Activated CD8-positive, alpha-beta memory T cell treated with anti-CD3 and anti-CD28 coated beads, Interleukin-2, amount 50 U/mL, for 24 hours (primary cell): ENCODE results near the gene MAP1S.

Experiments used
- DNase-seq: peaks from one replicate; pipeline ENCODE4 v3.0.0-alpha.2; 2020; ENCODE audit errors: extremely low read depth

The MAP1S gene

DNA sequence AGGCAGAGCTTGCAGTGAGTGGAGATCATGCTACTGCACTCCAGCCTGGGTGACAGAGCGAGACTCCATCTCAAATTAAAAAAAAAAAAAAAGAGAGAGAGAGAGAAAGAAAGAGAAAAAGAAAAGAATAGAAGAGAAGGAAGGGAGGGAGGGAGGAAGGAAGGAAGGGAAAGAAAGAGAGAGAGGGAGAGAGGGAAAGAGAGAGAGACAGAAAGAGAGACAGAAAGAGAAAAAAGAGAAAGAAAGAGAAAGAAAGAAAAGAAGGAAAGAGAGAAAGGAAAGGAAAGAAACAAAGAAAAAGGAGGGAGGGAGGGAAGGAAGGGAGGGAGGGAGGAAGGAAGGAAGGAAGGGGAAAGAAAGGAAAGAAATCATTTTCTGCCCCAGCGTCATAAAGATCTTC, 24.1 kb upstream of the MAP1S start:
- no peak for DNase-seq

DNA sequence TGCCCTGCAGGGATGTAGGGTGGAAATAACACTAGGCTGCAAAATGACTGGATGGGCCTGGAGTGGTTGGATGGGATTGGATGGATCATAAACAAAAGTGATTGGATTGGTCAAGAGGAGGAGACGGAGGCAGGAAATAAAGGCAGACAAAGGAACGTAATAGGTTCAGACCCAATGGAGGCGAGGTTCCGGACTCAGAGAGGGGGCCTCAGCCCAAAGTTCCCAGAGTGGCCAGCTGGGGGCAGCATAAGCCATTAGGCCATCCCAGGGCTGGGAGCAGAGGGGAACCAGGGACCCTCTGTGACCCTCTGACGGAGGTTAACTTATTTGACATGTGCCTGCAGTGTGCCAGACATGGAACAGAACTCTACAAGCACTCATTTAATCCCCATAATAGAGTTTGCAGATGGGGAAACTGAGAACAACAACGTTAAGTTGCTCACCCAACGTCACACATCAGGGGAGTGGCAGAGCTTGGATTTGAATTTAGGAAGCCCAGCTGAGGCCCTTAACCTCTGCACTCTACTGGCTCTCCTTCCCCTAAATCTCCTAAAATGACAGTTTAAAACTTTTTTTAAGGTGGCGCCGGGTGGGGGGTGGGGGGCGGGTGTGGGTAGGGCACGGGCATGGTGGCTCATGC, 15.3 kb upstream of the MAP1S start:
- DNase-seq = peak; percentile 37

DNA sequence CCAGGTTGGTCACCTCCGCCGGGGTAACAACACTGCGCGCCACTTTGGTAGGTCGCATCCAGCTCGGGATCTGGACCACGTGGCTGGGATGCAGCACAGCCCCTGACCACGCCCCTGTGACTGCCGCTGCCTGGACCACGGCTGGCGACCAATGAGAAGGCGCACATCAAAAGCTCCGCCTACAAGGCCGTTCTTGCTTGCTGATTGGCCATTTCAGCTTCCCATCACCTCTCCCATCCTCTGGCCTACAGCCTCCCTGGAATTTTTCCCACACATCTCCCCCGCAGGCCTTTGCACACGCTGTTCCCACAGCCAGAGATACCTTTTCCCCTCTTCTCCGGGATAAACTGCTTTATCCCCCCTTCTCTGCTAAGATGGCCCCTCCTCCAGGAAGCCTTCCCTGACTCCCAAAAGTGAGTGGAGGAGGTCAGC, 12.5 kb upstream of the MAP1S start:
- DNase-seq = no peak

DNA sequence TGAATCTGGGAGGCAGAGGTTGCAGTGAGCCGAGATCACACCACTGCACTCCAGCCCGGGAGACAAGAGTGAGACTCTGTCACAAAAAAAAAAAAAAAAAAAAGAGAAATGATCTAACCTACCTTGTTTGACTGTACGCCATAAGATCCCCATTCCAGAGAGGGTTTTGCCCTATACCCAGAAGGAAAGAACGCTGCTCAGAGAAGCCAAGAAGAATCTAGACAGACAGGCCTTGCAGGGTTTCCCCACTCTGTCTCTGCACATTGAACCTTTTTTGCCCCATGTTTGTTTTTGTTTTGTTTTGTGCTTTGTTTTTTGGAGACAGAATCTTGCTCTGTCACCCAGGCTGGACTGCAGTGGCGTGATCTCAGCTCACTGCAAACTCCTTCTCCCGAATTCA, 7.4 kb upstream of the MAP1S start:
- DNase-seq = no peak

DNA sequence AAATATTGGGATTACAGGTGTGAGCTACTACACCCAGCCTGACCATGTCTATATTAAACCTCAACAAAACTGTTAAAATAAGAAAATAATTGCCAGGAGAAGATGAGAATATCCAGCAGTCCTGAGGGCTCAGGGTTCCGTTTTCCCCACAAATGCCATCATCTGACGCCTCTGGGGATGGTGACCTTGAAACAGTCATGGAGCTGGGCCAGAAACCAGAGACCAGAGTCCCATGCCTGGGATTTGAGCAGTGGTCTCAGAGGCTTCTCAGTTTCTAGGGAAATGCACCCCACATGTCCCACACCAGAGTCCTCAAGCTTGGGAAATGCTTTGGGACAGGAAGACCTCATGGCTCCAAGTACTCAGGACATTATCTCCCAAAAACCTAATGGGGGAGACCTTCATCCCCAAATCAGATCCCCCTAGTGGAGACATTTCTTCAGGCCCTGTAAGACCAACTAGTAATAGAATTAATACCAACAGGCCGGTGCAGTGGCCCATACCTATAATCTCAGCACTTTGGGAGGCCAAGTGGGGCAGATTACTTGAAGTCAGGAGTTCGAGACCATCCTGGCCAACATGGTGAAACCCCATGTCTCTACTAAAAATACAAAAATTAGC, 2.9 kb upstream of the MAP1S start:
- DNase-seq = no peak

DNA sequence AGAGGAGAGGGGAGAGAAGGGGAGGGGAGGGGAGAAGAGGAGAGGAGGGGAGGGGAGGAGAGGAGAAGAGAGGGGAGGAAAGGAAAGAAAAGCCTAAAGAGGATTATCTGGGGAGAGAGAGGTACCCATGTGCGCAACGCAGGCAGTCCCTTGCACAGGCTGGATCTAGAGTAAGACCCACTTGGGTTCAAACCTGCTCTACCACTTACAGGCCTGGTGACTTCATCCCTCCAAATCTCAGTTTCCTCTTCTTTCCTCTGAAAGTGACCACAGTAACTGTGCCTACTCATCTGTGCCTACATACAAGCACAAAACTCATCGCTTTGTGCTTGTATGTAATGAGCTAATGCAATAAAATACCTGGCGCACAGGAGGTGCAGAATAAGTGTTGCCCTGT, 732 bp upstream of the MAP1S start:
- no peak for DNase-seq

DNA sequence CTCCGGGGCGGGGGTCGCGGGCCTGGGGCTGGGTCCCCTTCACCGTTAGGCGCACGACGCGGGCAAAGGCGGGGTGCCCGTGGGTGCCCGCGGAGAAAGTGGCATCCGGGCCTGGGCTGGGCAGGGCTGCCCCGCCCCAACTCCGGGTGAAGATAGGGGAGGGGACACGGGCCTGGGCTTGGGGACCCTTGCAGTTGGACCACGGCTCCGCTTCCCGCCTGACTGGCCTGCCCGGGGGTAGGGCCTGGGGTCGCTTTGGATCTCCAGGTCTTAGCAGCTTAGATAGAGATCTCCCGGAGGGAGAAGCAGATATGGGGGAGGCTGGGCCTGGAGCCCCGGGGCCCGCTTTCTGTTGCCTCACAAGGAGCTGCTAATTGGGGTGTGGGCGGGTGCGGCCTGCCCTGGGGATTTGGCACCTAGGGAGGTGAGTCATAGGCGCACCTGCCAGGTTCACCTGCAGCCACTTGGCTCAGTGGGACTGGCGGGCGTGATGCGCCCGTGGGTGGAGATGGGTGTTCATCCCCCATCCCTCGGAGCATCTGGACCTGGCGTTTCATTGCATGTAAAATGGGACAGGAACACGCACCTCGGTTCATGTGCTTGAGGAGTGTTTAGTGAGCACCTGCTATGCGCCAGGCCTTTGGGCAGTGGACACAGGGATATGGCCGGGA, 585 bp downstream of the MAP1S start:
- no peak for DNase-seq

DNA sequence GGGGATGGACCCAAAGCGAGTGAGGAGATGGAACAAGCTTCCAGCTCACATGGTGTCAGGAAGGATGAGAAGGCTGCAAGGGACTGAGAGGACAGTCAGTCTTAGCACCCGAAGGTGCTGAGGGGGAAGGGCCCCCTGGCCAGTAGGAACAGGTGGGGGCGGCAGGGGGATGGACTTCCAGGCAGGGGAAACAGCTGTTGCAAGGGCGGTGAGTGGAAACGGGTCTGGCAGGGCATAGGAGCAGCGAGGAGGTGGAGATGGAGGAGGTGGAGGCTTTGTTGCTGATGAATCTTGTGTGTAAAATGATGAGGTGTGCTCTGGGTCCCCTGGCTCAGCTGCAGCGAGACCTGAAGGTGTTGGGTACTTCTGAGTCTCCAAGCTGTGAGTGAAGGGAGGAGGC, 1.2 kb downstream of the MAP1S start:
- DNase-seq = no peak

DNA sequence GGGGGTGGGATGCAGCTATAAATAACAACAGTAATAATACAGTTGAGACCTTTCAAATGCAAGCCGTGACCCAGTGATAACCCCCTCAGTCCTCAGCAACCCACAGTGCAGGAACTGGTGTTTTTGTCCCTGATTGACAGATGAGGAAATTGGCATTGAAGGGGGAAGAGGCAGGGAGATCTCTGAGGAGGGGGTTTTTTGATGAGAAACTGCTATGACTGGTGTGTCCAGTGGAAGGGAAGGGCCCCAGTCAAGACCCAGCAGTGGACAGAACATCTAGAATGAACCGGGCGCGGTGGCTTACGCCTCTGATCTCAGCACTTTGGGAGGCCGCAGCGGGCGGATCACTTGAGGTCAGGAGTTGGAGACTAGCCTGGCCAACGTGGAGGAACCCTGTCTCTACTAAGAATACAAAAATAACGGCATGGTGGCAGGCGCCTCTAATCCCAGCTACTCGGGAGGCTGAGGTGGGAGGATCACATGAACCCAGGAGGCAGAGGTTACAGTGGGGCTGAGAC, 1.9 kb downstream of the MAP1S start:
- DNase-seq = no peak

DNA sequence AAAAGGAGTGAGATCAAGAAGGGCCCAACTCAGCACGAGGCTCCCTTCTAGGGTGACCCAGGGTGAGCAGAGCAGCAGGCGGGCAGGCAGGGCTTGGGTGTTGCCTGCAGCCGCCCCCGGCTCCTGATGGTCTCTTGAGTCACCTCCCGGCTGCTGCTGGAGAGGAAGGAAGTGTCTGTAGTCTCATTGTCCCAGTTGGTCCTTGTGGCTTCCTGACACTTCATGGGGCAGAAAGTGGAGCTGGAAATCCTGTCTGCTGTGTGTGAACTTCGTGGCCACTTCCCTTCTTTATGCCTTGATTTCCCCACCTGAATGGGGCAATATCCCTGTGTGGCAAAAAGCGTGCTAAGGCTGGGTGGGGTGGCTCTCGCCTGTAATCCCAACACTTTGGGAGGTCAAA, 2.5 kb downstream of the MAP1S start:
- DNase-seq = no peak

DNA sequence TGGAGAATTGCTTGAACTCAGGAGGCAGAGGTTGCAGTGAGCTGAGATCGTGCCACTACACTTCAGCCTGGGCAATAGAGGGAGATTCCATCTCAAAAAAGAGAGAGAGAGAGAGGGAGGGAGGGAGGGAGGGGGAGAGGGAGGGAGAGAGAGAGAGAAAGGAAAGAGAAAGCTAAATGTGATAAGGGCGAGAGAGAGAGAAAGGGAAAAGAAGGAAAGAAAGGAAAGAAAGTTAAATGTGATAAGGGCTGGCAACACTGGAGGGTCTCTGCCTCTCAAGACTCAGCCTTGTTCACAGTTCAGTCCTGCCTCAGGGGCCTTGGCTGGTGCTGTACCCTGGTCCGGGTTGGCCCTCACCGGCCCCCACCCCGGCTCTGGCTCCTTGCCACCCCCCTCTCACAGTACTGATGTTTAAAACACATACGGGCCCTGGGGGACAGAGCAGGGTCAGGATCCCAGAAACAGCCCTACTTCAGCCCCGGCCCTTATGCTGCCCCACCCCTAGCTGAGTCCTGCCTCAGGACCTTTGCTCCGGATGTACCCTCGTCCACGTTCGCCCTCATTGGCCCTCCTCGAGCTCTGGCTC, 3.5 kb downstream of the MAP1S start:
- no peak for DNase-seq

DNA sequence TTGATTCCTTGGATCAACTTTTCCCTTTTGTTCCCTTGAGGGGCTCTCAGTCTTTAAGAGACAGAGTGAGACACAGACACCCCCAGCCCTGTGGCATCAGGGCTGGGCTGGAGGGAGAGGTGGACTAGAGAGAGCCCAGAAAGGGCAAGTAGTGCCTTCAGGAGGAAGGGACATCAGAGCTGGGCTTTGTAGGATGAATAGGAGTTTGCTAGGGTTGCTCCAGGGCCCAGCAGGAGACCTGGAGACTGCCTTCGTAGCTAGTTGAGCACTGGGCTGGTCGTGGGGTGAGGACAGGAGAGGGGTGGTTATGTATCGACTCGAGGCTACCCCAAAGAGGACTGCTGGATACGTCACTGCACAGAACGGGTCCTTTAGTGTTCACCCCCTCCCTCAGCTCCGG, 5.4 kb downstream of the MAP1S start:
- no peak for DNase-seq

DNA sequence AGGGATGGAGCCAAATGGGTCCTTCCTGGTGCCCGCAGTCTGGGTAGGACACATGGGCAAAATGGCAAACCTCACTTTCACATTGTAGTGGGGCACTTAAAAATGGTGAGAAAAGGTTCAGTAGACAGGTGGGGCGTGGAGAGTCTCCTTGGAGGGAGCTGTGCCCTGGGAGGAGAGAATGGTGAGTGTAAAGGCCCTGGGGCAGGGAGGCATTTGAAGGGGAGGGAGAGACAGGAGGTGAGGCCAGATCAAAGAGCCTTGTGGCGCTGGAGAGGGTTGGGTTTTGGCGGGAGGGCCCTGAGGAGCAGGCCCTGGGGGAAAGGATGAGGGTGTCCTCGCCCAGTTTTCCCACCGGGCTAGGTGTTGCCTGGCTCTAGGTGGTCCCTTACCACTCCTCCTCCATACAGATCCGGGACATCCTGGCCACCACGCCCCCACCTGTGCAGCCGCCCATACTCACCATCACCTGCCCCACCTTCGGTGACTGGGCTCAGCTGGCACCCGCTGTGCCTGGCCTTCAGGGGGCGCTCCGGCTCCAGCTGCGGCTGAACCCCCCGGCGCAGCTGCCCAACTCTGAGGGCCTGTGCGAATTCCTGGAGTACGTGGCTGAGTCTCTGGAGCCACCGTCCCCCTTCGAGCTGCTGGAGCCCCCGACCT, 6.3 kb downstream of the MAP1S start:
- DNase-seq = no peak

DNA sequence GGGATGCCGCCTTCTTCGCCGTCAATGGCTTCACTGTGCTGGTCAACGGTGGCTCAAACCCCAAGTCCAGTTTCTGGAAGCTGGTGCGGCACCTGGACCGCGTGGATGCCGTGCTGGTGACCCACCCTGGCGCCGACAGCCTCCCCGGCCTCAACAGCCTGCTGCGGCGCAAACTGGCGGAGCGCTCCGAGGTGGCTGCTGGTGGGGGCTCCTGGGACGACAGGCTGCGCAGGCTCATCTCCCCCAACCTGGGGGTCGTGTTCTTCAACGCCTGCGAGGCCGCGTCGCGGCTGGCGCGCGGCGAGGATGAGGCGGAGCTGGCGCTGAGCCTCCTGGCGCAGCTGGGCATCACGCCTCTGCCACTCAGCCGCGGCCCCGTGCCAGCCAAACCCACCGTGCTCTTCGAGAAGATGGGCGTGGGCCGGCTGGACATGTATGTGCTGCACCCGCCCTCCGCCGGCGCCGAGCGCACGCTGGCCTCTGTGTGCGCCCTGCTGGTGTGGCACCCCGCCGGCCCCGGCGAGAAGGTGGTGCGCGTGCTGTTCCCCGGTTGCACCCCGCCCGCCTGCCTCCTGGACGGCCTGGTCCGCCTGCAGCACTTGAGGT, 7.0 kb downstream of the MAP1S start:
- DNase-seq = no peak

DNA sequence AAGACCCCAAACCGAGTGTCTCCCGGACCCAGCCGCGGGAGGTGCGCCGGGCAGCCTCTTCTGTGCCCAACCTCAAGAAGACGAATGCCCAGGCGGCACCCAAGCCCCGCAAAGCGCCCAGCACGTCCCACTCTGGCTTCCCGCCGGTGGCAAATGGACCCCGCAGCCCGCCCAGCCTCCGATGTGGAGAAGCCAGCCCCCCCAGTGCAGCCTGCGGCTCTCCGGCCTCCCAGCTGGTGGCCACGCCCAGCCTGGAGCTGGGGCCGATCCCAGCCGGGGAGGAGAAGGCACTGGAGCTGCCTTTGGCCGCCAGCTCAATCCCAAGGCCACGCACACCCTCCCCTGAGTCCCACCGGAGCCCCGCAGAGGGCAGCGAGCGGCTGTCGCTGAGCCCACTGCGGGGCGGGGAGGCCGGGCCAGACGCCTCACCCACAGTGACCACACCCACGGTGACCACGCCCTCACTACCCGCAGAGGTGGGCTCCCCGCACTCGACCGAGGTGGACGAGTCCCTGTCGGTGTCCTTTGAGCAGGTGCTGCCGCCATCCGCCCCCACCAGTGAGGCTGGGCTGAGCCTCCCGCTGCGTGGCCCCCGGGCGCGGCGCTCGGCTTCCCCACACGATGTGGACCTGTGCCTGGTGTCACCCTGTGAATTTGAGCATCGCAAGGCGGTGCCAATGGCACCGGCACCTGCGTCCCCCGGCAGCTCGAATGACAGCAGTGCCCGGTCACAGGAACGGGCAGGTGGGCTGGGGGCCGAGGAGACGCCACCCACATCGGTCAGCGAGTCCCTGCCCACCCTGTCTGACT, 7.9 kb downstream of the MAP1S start:
- DNase-seq = no peak

DNA sequence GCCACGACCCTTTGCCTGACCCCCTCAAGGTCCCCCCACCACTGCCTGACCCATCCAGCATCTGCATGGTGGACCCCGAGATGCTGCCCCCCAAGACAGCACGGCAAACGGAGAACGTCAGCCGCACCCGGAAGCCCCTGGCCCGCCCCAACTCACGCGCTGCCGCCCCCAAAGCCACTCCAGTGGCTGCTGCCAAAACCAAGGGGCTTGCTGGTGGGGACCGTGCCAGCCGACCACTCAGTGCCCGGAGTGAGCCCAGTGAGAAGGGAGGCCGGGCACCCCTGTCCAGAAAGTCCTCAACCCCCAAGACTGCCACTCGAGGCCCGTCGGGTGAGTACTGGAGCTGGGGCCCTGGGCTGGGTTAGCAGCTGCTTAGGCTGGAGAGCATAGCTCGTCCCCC, 8.6 kb downstream of the MAP1S start:
- no peak for DNase-seq

DNA sequence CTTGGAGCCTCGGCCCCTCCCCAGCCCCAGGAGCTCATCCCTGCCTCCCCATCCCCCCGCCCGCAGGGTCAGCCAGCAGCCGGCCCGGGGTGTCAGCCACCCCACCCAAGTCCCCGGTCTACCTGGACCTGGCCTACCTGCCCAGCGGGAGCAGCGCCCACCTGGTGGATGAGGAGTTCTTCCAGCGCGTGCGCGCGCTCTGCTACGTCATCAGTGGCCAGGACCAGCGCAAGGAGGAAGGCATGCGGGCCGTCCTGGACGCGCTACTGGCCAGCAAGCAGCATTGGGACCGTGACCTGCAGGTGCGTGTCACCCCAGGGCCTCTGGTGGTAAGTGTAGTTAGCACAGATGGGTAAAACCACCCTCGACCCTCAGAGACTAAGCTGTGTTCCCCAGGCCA, 13.8 kb downstream of the MAP1S start:
- no peak for DNase-seq

DNA sequence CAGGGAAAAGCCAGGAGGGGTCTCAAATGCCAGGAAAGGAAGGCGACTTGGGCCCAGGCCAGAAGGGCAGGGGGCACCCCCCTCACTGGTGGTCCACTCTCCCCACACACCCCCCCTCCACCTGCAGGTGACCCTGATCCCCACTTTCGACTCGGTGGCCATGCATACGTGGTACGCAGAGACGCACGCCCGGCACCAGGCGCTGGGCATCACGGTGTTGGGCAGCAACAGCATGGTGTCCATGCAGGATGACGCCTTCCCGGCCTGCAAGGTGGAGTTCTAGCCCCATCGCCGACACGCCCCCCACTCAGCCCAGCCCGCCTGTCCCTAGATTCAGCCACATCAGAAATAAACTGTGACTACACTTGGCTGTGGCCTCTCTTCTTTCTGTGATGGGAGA, 14.9 kb downstream of the MAP1S start:
- DNase-seq = no peak

DNA sequence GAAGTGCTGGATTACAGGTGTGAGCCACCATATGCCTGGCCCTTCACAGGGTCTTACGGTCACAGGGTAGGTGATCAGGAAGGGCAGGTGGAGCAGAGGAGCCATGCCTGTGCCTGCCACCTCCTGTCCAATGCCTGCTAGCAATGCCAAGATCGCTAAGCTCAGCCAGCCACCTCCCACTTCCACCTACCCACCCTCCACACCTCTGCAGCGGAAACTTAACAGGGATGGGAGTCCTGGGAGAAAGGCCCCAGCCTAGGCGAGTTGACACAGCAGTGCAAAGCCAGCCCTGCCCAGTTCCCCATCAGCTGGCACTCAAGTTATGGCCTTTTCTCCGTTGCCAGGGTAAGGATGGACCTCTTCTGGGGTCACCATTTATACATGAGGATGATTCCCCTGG, 16.1 kb downstream of the MAP1S start:
- no peak for DNase-seq

DNA sequence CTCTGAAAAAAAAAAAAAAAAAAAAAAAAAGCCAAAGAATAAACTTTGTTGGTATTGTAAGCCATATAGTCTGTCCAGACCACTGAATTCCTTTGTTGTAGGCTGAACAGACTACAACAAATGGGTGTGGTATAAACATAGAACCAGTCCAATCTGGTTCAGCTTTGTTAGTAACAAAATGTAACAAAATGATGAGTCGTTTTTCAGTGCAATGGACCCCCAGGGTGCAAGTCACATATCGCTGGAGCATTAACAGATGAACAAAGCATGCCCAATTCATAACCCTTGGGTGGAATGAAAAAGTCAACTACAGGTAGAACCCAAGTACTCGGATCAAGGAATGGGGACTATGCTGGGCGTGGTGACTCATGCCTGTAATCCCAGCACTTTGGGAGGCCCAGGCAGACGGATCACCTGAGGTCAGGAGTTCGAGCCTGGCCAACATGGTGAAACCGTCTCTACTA, 18.4 kb downstream of the MAP1S start:
- no peak for DNase-seq
